ENCODE results near the gene PSMB11.

Gene PSMB11

GRCh38 chr14:23002592-23002991, 39.4 kb upstream of the PSMB11 start:
- TF ChIP-seq, protein P1, sequence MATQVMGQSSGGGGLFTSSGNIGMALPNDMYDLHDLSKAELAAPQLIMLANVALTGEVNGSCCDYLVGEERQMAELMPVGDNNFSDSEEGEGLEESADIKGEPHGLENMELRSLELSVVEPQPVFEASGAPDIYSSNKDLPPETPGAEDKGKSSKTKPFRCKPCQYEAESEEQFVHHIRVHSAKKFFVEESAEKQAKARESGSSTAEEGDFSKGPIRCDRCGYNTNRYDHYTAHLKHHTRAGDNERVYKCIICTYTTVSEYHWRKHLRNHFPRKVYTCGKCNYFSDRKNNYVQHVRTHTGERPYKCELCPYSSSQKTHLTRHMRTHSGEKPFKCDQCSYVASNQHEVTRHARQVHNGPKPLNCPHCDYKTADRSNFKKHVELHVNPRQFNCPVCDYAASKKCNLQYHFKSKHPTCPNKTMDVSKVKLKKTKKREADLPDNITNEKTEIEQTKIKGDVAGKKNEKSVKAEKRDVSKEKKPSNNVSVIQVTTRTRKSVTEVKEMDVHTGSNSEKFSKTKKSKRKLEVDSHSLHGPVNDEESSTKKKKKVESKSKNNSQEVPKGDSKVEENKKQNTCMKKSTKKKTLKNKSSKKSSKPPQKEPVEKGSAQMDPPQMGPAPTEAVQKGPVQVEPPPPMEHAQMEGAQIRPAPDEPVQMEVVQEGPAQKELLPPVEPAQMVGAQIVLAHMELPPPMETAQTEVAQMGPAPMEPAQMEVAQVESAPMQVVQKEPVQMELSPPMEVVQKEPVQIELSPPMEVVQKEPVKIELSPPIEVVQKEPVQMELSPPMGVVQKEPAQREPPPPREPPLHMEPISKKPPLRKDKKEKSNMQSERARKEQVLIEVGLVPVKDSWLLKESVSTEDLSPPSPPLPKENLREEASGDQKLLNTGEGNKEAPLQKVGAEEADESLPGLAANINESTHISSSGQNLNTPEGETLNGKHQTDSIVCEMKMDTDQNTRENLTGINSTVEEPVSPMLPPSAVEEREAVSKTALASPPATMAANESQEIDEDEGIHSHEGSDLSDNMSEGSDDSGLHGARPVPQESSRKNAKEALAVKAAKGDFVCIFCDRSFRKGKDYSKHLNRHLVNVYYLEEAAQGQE (IDR thresholded peaks at IDR 0.05; ENCODE audit: insufficient read depth in 1 of 2, low read depth in 2 of 2, low read length in 2 of 2), result no peak
- TF ChIP-seq POLR2AphosphoS5 (IDR thresholded peaks at IDR 0.05; ENCODE audit: low read depth, low read length), result no peak
- no peak for TF ChIP-seq SIN3A (IDR thresholded peaks at IDR 0.05; ENCODE audit: borderline replicate concordance, insufficient read depth, low read length)
- TF ChIP-seq TAF1 (IDR thresholded peaks at IDR 0.05; ENCODE audit: borderline replicate concordance, insufficient read depth, low read length), result no peak
- no peak for TF ChIP-seq FOXP2 (optimal IDR thresholded peaks at IDR 0.05; ENCODE audit: borderline replicate concordance, extremely low read depth, extremely low read length, insufficient read depth)

DNA sequence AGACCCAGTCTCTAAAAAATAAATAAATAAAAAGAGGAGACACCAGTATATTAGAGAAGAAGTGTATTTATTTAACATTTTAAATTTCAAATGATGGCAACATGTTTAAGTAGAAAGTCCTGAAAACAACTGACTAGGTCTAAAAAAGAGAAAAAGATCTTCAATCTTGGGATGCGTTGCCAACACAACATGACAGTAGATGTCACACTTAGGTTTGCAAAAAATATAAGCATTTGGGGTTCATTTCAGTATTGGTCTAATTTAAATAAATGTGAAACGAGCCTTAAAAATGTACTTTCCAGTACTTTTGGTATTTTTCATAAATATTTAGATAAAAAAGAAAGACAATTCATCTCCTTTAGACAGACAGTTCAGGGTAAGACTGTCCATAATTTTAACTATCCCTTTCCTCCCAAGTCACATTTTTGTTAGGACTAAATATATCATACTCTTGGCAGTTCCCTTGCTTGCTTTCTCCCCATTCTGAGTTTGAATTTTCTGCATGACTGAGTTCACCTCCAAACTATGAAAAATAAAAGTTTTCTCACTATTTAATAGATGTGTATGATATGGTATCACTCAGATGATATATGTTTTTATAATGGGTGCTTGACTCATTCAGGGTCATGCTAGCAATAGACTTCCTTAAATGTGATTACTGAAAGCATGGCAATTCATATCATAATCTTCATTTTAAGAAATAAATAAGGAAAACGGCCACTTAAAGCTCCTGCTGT, 36.4 kb upstream of the PSMB11 start:
- TF ChIP-seq TAF1 (IDR thresholded peaks at IDR 0.05; ENCODE audit: borderline replicate concordance, insufficient read depth, low read length) (no peak), SIN3A (IDR thresholded peaks at IDR 0.05; ENCODE audit: borderline replicate concordance, insufficient read depth, low read length) (no peak), POLR2AphosphoS5 (IDR thresholded peaks at IDR 0.05; ENCODE audit: low read depth, low read length) (no peak), FOXP2 (optimal IDR thresholded peaks at IDR 0.05; ENCODE audit: borderline replicate concordance, extremely low read depth, extremely low read length, insufficient read depth) (no peak)
- TF ChIP-seq, protein P1 (IDR thresholded peaks at IDR 0.05; ENCODE audit: insufficient read depth in 1 of 2, low read depth in 2 of 2, low read length in 2 of 2), result no peak

DNA sequence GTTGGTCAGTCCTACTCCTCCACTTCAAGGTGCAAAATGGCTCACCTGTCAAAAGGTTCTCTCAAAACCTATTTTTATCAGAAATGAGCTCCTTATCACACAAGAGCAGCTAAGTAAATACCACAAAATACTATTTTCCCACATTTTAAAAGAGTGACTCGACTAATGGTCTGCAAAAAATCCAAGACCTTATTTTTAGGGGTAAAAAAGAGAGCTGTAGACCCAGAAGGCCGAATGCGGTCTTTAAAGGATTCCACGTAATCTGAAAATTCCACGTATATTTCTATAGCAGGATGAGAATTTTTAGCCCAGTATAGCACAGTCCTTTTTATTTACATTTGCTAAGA, 35.9 kb upstream of the PSMB11 start:
- TF ChIP-seq POLR2AphosphoS5 (IDR thresholded peaks at IDR 0.05; ENCODE audit: low read depth, low read length) (no peak), FOXP2 (optimal IDR thresholded peaks at IDR 0.05; ENCODE audit: borderline replicate concordance, extremely low read depth, extremely low read length, insufficient read depth) (no peak), TAF1 (IDR thresholded peaks at IDR 0.05; ENCODE audit: borderline replicate concordance, insufficient read depth, low read length) (no peak), SIN3A (IDR thresholded peaks at IDR 0.05; ENCODE audit: borderline replicate concordance, insufficient read depth, low read length) (no peak)
- TF ChIP-seq, protein P1 (IDR thresholded peaks at IDR 0.05; ENCODE audit: insufficient read depth in 1 of 2, low read depth in 2 of 2, low read length in 2 of 2), result no peak

- TF ChIP-seq POLR2AphosphoS5 (IDR thresholded peaks at IDR 0.05; ENCODE audit: low read depth, low read length), result peak; percentile 85
- TF ChIP-seq SIN3A (IDR thresholded peaks at IDR 0.05; ENCODE audit: borderline replicate concordance, insufficient read depth, low read length), result 0 out of 2 replicates have a peak, but pooled peaks have one; percentile 16
- TF ChIP-seq FOXP2 (optimal IDR thresholded peaks at IDR 0.05; ENCODE audit: borderline replicate concordance, extremely low read depth, extremely low read length, insufficient read depth), result peak; percentile 38
- TF ChIP-seq TAF1 (IDR thresholded peaks at IDR 0.05; ENCODE audit: borderline replicate concordance, insufficient read depth, low read length), result peak; percentile 17; the same call in 1 of the 2 replicates
- TF ChIP-seq, protein P1 (IDR thresholded peaks at IDR 0.05; ENCODE audit: insufficient read depth in 1 of 2, low read depth in 2 of 2, low read length in 2 of 2), result 0 out of 4 replicates have a peak, but pooled peaks of 1 of the 2 experiments have one; percentile 6
These were observed 35.2 kb upstream of the PSMB11 start for GRCh38 chr14:23006544-23007419.
